LNCAP (cell line): Measurements from ENCODE around the gene JADE2.

Source experiments
- TF ChIP-seq, protein P1 (sequence below): fragments of 450-650 bp; IDR thresholded peaks from 2 replicates; pipeline ENCODE4 v1.5.1; 2017; ENCODE audit warnings: mild to moderate bottlenecking

Gene JADE2

DNA sequence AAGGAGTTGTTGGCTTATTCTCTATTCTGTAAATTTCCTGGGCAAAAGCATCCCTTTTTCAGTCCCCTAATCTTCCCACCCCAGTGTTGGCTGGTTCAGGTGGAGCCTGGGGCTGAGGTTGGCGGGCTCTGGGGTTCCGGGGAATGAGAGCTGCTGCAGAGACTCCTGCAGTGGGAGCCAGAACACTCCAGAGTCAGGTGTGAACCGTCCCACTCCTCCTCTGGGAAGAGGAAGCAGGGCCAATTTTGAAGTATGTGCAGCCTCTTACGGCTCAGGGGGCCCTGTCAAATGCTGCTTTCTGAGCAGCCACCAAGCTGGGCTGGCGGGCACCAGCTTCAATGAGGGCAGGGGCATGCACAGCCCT, 42.8 kb downstream of the JADE2 start:
- TF ChIP-seq, protein P1, sequence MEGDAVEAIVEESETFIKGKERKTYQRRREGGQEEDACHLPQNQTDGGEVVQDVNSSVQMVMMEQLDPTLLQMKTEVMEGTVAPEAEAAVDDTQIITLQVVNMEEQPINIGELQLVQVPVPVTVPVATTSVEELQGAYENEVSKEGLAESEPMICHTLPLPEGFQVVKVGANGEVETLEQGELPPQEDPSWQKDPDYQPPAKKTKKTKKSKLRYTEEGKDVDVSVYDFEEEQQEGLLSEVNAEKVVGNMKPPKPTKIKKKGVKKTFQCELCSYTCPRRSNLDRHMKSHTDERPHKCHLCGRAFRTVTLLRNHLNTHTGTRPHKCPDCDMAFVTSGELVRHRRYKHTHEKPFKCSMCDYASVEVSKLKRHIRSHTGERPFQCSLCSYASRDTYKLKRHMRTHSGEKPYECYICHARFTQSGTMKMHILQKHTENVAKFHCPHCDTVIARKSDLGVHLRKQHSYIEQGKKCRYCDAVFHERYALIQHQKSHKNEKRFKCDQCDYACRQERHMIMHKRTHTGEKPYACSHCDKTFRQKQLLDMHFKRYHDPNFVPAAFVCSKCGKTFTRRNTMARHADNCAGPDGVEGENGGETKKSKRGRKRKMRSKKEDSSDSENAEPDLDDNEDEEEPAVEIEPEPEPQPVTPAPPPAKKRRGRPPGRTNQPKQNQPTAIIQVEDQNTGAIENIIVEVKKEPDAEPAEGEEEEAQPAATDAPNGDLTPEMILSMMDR = no peak

DNA sequence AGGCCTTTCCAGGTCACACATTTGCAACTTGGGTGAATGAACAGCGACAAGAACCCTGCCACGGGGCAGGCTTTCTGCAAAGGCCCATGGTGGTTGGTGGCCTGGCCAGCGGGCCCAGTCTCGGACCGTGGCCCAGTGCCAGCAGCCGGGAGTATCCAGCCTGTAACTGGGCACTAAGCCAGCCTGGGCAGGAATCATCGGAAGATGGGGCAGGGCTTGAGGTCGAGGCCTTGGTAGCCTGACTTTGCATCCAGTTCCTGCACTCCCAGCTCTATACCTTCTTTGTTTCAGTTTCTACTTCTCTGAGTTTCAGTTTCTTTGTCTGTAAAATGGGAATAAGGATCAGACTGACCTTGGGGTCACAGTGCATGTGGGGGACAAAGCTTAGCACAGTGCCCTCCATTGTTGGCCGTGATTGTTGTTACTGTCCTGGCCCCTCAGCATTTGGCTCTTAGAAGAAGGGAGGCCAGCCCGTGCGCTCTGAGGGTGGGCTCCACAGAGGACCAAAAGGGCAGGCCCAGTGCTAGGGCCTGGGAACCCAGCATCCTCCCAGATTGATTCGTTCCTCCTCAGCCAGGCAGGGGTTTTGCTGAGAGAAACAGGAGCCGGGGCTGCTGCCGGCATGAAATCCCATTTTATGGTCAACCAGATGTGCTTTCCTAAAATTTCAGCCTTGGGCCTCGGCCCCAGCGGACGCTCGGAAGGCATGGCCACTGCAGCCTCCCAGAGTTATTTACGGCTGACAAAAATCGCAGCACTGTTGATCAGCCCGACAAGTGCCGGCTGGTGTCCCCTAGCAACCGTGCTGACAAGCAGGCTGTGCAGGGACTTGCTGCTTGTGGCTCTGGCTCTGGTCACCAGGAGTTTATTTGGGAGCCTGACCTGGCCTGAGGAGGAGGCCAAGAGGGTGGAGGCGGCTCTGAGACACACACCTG, 43.6 kb downstream of the JADE2 start:
- TF ChIP-seq, protein P1 = no peak

DNA sequence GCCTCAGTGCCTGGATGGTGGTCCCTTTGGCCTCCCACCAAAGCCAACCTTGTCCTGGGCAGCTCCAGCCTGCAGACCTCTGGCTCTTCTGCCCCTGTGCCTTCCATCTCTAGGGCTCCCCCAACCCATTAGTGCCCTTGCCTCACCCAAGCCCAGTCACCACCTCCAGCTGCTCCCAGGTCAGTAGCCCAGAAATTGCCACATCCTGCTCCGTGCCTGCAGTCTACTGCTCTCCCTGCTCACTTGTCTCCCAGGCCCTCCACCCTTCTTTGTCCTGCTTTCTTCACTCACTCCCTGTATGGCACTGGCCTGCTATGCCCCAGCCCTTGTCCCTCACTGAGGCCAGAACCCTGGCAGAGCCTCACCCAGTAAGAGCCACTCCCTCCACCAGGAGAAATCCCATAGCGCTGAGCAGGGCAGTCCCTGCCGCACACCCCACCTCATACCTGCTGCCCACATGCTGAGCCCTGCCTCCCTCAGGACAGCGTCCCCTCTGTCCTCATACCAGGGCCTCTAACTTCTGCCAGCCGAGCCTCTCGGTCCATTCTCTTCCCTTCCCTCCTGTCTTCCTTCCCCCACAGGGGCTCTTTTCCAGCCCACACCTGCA, 44.4 kb downstream of the JADE2 start:
- TF ChIP-seq, protein P1 = no peak

DNA sequence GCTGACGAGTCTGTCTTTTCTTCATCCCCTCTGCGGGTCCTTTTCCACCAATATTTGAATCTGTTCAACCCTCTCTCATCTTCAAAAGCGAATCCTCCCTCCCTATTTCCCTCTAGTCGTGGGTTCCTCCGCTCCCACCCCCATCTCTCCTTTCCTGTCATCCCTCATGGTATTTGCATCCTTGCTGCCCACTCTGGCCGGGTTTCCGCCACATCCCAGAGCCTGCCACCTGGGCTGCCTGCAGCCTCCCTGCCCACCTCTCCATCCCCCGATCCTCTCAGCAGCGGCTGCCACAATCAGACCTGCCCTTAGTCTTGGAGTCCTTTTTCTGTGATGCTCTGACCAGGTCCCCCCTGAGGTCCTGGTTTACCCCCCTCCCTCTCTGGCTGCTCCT, 44.9 kb downstream of the JADE2 start:
- TF ChIP-seq, protein P1 = no peak

DNA sequence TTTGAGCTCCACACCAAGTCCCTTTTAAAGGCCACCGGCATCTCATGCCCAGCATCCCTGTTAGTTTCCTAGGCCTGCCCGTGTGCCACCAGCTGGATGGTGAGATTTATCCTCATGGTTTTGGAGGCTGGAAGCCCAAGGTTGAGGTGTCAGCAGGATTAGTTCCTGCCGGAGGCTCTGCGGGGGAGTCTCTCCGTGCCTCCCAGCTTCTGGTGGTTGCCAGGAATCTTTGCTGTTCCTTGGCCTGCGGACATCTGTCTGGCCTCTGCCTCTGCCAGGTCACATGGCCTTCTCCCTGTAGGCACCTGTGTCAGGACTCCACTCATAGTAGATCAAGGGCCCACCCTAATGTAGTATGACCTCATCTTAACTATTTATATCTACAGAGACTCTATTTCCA, 45.4 kb downstream of the JADE2 start:
- TF ChIP-seq, protein P1 = no peak

DNA sequence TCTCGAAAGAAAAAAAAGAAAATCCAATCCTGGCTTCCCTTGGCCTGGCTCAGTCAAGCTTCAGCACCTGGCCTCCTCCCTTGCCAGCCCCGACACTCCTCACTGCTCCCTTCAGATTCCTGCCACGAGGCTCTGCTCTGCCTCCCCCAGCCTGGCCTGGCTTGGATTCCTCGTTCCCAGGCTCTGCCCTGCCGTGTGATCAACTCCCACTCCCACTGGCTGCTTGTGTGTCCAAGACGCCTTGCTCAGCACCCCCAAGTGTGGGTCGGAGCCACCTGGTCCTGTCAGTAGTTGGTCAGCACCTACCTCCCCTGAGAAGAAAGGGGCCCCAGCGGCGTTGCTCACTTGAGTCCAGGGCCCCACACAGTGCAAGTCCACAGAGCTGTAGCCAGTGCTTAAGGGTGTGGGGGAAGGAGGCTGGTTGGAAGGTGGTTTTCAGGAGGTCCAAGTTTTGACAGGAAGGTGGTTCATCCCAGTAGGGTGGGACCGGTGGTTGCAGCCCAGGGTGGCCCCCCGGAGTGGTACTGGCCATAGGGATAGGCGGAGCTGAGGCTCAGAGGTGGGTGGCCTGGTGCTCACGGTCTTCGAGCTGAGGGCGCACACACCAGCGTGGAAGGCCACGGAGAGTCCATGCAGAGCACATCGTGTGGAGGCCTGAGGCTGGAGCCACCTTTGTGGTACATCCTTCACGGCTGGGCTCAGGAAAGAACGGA, 46.4 kb downstream of the JADE2 start:
- TF ChIP-seq, protein P1 = no peak

DNA sequence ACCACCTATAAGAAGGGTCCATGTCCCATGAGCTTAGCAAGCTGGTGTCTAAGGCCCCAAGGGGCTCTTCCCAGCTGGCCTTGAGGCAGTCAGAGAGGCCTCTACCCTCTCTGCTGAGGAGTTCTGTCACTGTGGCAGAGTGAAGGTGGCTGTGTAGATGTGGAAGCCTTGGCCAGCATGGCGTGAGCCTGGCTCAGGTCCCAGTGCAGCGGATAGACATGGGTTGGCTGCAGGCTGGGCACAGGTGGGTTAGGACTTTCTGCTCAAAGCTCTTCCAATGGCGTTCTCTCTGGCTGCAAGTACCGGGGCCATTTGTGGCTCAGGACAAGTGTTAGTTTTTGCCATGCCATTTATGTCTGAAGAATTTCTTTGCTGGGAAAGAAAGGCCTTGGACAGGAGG, 47.3 kb downstream of the JADE2 start:
- TF ChIP-seq, protein P1 = no peak
